RWPE2 (cell line): Measurements from ENCODE around the gene ERFE.

ENCODE experiments used
- ATAC-seq: fragments of 200-7000 bp; cut with Tn5 transposase; 3 replicates; pipeline ENCODE4 v1.9.1; 2021; ENCODE audit warnings: low read depth
- DNase-seq: peaks from one replicate; pipeline ENCODE4 v3.0.0-alpha.2; 2020; ENCODE audit warnings: low spot score
- H3K27ac ChIP-seq: fragments of 450-650 bp; 2 replicates; pipeline ENCODE4 v1.5.1; 2017; ENCODE audit warnings: mild to moderate bottlenecking; ENCODE audit not compliant: poor library complexity, severe bottlenecking
- H3K27me3 ChIP-seq: fragments of 250-450 bp; sonication (Bioruptor Pico); 2 replicates; pipeline ENCODE4 v1.5.1; 2021; ENCODE audit warnings: mild to moderate bottlenecking, moderate library complexity; ENCODE audit not compliant: insufficient read depth, poor library complexity, severe bottlenecking
- H3K36me3 ChIP-seq: fragments of 250-450 bp; sonication (Bioruptor Pico); 2 replicates; pipeline ENCODE4 v1.5.1; 2020; ENCODE audit warnings: low read depth, mild to moderate bottlenecking, moderate library complexity
- H3K4me1 ChIP-seq: fragments of 250-450 bp; sonication (Bioruptor Pico); 2 replicates; pipeline ENCODE4 v1.5.1; 2021; ENCODE audit warnings: mild to moderate bottlenecking, moderate library complexity; ENCODE audit not compliant: insufficient read depth, poor library complexity, severe bottlenecking
- H3K4me3 ChIP-seq: fragments of 250-450 bp; sonication (Bioruptor Pico); 2 replicates; pipeline ENCODE4 v1.5.1; 2021; ENCODE audit warnings: mild to moderate bottlenecking, moderate library complexity; ENCODE audit not compliant: severe bottlenecking
- H3K9me3 ChIP-seq: fragments of 250-450 bp; sonication (Bioruptor Pico); 2 replicates; pipeline ENCODE4 v1.5.1; 2021; ENCODE audit warnings: mild to moderate bottlenecking, moderate library complexity; ENCODE audit not compliant: severe bottlenecking
- CTCF ChIP-seq: fragments of 450-650 bp; IDR thresholded peaks from one replicate; pipeline ENCODE4 v1.5.1; 2017; ENCODE audit warnings: mild to moderate bottlenecking, moderate library complexity; ENCODE audit not compliant: poor library complexity, severe bottlenecking

ERFE gene

DNA sequence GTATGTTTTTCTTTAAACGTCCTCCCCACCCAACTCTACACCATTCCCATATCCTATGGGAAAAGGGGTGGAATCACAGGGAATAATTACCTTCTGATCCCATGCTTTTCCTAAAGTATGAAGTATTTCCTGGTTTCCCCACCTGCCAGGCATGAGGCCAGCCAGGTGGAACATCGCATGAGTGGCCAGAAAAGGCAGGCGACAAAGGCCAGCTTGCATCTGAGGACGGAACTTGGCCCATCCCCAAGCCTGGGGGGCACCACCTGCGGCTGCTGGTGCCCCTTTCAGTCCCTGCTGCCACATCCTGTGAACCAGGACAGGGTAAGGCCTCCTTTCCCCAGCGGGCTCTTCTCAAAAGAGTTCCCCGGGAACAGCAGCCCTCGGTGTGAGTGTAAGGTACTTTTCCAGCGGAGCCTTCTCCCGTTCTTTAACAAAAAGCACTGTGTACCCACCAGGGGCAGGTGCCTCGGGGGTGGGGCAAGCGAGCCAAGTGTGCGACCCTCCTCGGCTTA is 1.2 kb upstream of the ERFE start:
- TF ChIP-seq CTCF, result no peak
- Histone ChIP-seq H3K27ac (no peak overlapping the region), H3K4me1 (peaks cover 3% of the 10 kb centered on the region), H3K9me3 (no peaks in the 10 kb centered on the region), H3K4me3 (no peak overlapping the region), H3K27me3 (no peaks in the 10 kb centered on the region), H3K36me3 (no peaks in the 10 kb centered on the region)
- no peak for DNase-seq
- ATAC-seq, result no peak

GRCh38 chr2:238158018-238158508 is 707 bp upstream of the ERFE start:
- ATAC-seq (no peak), DNase-seq (no peak)
- no peak for TF ChIP-seq CTCF
- Histone ChIP-seq H3K9me3 (no peaks in the 10 kb centered on the region), H3K27me3 (peaks cover 3% of the 10 kb centered on the region), H3K27ac (no peak overlapping the region), H3K4me3 (no peak overlapping the region), H3K36me3 (no peaks in the 10 kb centered on the region), H3K4me1 (peaks cover 3% of the 10 kb centered on the region)

- Histone ChIP-seq H3K27me3 (peaks cover 9% of the 10 kb centered on the region), H3K4me1 (peaks cover 3% of the 10 kb centered on the region), H3K9me3 (no peaks in the 10 kb centered on the region), H3K4me3 (peak overlapping the region; percentile 86), H3K36me3 (no peaks in the 10 kb centered on the region), H3K27ac (no peak overlapping the region)
- peak; percentile 19 for ATAC-seq
- TF ChIP-seq CTCF, result peak; percentile 52
- no peak for DNase-seq
Measured at GRCh38 chr2:238159071-238159539, 335 bp downstream of the ERFE start.

GRCh38 chr2:238159661-238160205 is 963 bp downstream of the ERFE start:
- Histone ChIP-seq H3K27ac (no peak overlapping the region), H3K36me3 (no peaks in the 10 kb centered on the region), H3K27me3 (peaks cover 12% of the 10 kb centered on the region), H3K9me3 (no peaks in the 10 kb centered on the region), H3K4me1 (peaks cover 3% of the 10 kb centered on the region), H3K4me3 (peak overlapping the region; percentile 86)
- ATAC-seq, result no peak
- DNase-seq, result peak; percentile 57
- TF ChIP-seq CTCF, result no peak
